ENCODE results near the gene ATG16L2.

DNA sequence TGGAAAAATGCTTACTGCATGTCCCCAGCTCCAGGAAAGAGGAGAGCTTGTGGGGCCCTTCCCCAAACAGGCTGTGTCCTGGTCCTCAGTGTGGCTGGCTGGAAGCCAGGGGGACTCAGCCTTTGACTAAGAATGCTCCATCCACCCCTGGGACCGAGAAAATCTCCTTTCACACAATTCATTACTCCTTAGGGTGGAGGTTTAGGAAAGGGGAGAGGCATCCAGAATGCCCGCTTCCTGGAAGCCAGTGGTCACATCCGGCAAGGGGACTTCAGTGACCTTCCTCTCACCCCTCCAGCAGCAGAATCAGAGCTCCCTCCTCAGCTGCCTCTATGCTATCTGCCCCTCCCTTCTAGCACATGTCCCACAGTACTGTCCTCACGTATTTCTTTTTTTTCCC, 21.9 kb downstream of the ATG16L2 start:
- TF ChIP-seq, protein P1, sequence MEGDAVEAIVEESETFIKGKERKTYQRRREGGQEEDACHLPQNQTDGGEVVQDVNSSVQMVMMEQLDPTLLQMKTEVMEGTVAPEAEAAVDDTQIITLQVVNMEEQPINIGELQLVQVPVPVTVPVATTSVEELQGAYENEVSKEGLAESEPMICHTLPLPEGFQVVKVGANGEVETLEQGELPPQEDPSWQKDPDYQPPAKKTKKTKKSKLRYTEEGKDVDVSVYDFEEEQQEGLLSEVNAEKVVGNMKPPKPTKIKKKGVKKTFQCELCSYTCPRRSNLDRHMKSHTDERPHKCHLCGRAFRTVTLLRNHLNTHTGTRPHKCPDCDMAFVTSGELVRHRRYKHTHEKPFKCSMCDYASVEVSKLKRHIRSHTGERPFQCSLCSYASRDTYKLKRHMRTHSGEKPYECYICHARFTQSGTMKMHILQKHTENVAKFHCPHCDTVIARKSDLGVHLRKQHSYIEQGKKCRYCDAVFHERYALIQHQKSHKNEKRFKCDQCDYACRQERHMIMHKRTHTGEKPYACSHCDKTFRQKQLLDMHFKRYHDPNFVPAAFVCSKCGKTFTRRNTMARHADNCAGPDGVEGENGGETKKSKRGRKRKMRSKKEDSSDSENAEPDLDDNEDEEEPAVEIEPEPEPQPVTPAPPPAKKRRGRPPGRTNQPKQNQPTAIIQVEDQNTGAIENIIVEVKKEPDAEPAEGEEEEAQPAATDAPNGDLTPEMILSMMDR (IDR thresholded peaks at IDR 0.05) = no peak
- TF ChIP-seq EP300 (IDR thresholded peaks at IDR 0.05) (peak in 2 of 4 donors; percentile 37 to 46), POLR2AphosphoS5 (IDR thresholded peaks at IDR 0.05) (peak; percentile 59 to 71), POLR2A (IDR thresholded peaks at IDR 0.05) (no peak)

Measured in upper lobe of left lung (tissue), 4 donors.